NCI-H146 (cell line): ENCODE measurements around the gene EXOSC9.

Experiments
- DNase-seq: peaks from one replicate; lab custom pipeline; 2025; lab: John Stamatoyannopoulos, UW

EXOSC9 gene

DNA sequence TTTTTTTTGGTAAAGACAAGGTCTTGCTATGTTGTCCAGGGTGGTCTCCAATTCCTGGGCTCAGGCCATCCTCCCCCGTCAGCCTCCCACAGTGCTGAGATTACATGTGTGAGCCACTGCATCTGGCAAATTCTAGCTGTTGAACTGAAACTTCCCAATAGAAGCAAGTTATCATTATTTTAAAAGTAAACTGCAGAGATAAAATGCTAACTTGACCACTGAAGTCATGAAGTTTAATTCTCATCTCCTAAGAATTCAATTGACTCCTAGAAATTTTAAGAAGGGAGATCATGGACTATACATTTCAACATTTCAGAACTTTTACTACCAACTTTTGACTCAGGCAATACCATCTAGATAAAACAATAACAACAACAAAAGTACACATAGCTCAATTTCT lies 11.7 kb upstream of the EXOSC9 start:
- DNase-seq = no peak

- DNase-seq = no peak
These were observed 10.9 kb upstream of the EXOSC9 start for GRCh38 chr4:121789960-121790829.

GRCh38 chr4:121790976-121791375 lies 10.1 kb upstream of the EXOSC9 start:
- DNase-seq = no peak

- no peak for DNase-seq
These were observed 9.6 kb upstream of the EXOSC9 start for GRCh38 chr4:121791481-121791880.

- no peak for DNase-seq
These were observed 8.2 kb upstream of the EXOSC9 start for GRCh38 chr4:121792966-121793365.

GRCh38 chr4:121794505-121795188 lies 6.5 kb upstream of the EXOSC9 start:
- no peak for DNase-seq

GRCh38 chr4:121796283-121796682 lies 4.8 kb upstream of the EXOSC9 start:
- DNase-seq = no peak

- DNase-seq = no peak
These were observed 1.8 kb upstream of the EXOSC9 start for GRCh38 chr4:121799208-121799823.

DNA sequence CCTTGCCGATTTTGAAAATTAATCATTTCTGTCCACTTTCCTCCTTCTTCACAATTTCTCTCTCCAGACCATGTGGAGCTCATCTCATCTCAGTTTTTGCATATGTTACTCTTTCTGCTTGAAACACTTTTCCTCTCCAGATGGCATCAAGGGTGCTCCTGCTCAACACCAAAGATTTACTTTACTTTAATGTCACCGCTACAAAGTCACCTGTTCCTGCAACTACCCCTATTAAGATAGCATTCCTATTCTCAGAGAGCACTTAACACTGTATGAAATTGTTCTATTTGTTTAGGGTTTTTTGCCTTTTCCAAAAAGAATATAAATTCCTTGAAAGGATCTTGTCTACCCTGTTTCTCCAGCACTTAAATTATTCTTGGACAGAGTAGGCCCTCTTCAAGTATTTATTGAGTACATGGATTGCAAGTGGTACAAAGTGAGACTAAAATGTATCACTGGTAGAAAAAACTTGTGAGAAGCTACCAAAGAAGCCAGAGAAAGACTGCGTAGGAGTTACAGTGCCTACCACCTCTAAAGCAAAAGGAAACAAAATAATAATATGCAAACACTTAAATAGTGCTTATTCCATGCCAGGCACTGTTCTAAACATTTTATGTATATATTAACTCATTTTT lies 1.1 kb upstream of the EXOSC9 start:
- DNase-seq = no peak

DNA sequence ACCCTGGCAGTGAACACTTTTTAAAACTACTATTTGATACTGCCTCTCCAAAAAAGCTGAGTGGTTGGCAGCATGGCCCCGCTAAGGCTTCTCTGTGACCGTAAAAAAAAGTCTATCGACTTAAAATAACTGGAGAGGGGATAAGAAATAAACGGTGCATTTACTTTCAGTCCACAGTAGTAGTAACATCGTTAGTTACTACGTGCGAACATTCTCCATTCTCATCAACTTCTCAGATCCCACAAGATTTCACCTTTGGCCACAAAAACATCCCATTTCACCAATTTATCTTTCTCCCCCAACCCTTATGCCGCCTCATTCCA lies 524 bp upstream of the EXOSC9 start:
- DNase-seq = peak; percentile 27

DNA sequence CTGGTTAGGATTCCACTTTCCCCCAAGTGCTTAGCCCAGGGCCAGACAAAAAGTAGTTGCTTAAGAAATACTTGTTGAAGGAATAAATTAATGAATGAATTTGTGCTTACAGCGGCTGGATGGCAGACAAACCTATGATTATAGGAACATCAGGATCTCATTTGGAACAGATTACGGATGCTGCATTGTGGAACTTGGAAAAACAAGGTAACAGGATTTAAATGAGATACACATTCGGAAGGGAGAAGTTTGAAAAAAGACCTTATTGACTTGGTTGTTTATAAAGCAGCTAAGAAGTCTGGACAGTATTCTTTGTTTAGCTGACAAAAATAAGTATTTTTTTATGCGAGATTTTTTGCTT lies 572 bp downstream of the EXOSC9 start:
- DNase-seq = no peak

DNA sequence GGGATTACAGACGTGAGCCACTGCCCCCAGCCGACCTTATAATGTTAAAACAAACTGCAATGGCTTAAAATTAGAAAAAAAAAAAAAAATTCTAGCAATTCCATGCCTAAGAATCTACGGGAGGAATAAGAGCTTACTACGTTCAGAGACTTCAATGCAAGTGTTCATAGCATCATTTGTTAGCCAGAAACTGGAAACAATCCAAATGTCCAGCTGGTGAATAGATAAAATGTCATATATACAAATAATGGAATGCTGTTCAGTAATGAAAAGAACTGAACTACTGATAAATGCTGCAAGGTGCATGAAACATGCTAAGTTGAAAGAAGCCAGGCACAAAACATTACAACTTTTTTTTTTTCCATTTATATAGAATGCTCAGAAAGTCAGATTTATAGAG lies 5.3 kb downstream of the EXOSC9 start:
- no peak for DNase-seq

DNA sequence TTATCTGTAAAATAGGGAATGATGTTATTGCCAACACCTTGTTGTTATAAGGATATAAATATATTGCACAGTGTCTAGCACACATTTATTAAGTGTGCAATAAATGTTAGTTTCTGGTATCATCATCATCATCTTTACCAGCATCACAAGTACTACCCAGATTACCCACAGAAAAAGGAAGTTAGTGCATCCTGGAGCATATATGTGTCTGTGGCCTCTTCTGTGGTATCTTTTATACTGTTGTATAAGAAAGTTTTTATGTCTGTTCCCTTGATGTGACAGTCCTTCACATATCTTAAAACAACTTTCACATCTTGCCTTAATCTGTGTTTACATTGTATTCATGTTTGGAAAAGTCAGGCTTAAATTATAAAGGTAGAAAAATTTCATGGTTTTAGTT lies 10.0 kb downstream of the EXOSC9 start:
- no peak for DNase-seq

- no peak for DNase-seq
These were observed 13.6 kb downstream of the EXOSC9 start for GRCh38 chr4:121814756-121815155.

DNA sequence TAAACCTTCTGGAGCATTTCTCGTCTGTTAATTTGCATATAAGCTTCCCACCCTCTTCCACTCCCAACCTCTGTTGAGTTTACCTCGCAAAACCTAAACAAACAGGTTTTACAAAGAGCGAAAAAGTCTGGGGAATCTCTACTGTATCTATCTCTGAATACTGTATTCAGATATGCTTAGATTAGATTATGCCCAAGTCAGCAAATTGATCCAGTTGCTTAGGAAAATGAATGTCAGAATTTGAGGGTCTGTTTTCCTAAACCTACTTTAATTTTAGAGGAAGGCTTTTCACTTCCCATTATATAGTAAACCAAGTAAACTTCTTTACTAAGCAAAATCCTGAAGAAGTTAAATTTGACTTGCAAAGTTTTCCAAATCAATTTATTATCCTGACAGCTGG lies 15.9 kb downstream of the EXOSC9 start:
- DNase-seq = no peak

- DNase-seq = no peak
These were observed 16.6 kb downstream of the EXOSC9 start for GRCh38 chr4:121817701-121818100.

GRCh38 chr4:121818215-121818614 lies 17.1 kb downstream of the EXOSC9 start:
- DNase-seq = no peak

DNA sequence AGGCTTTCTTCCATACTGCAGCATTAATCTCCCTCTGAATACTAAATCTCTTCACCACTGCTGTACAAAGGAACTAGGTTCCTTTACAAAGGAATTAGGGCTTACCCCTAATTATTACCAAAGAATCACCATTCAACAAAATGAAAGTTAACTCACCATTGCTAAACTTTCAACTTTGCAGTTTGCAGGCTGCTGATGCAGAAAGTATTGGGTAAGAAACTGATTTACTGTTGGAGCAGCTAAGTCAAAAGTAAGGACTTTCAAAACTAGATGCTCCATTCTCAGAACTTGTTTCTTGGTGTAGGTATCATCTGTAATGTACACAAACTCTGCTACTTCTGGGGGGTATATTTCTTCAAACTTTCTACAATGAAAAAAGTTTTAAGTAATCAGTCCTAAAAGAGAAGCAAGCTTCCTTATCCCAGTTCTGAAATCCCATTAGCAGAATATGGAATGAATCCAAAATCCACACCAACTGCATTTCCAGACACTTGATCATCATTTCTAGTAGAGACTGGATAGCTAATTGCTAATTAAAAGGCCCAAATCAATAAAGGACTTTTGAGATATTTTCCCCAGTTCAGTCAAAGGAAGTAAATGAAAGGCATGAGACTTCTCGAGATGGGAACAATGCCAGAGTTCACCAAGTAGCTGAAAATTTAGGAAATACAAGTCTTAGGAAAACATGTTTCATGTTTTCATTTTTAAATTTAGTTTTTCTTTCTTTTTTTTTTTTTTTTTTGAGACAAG lies 18.3 kb downstream of the EXOSC9 start:
- no peak for DNase-seq

- DNase-seq = no peak
These were observed 20.9 kb downstream of the EXOSC9 start for GRCh38 chr4:121822047-121822446.

DNA sequence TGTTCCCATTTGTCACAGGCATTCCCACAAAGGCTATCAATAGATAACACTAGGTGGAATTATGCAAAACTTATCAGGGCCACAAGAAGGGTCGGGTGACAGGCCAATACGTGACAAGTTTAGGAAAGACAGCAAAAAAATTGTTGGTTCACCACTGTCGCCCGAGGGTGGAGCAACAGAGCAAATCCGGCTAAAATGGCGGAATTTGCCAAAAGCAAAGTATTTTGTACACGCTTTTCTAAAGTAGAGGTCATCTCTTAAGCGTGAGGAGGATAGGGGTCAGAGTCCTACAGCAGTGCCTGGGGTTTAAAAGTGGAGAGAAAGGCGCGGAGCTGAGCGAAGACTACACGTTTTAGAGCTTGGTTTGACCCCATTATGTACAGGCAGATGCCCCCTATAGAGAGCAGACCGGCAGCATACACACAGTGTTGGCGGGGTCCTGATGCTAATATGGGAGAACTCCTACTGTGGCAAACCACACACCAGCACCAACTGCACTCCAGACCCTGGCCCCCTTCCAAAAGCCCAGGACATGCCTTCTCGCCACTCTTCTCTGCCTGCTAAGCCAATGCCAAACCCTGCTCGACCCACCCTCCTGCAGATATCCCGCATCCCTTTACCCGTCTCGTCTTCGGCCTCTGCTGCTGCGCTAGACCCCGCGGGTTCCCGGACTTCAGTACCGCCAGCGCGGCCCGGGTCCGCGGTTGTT lies 21.8 kb downstream of the EXOSC9 start:
- DNase-seq = peak; percentile 45

DNA sequence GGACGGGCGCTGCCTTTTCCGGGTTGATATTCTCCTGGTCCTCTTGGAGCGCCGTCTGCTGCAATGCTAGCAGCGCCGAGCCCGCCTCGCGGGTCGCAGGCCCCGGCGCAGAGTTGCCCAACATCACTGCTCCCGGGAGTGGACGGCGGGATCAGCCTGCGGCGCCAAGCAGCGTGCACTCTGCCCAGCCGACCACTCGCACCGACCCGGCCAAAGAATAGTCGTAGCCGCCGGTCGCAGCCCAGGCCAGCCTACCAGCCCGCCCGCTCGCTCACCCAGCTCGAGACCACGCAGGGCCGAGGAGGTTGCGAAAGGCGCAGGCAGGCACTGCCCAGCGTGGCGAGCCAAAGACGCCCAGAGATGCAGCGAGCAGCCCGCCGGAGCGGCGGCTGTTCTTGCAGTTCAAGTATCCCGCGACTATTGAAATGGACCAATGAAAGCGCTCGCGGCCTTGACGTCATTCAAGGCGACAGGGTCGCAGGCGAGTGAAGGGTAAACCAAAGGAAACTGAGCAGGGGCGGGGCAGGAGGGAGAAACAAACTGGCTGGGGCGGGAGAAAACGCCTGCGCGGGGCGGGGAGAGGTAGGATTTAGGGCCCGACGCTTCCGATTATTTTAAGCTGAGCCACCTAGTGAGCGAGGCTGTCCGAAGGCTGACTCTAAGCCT lies 22.5 kb downstream of the EXOSC9 start, which contains the start of gene CCNA2:
Gene CCNA2 (minus strand): TSS at position 379 of the 666 bp plus-strand sequence. CDS start 255 bp downstream, at position 124.
- peak; percentile 94 for DNase-seq
